ENCODE results near the gene FOXF2. TPM values are rescaled to one million over a fixed set of nuclear protein-coding genes. Genes with fewer than 3 reads are reported as not detected.
"Not testable (repeated sequence)": the region's sequence is repeated elsewhere in the genome, so short reads cannot be mapped to it uniquely, and the experiment has no call there.

Gene FOXF2
- polyA plus RNA-seq, 1 donor from 2014 or later, result not detected

GRCh38 chr6:1367771-1368170 lies 21.6 kb upstream of the FOXF2 start:
- Mint-ChIP-seq H3K4me3 (no peak overlapping the region), H3K27me3 (peaks cover 32% of the 10 kb centered on the region), H3K36me3 (peaks cover 1% of the 10 kb centered on the region), H3K27ac (no peak overlapping the region), H3K4me1 (peaks cover 0 to 2% (median 0%) of the 10 kb centered on the region in 3 donors), H3K9me3 (peaks cover 0 to 11% (median 0%) of the 10 kb centered on the region in 3 donors)

- peaks cover 0 to 11% (median 2%) of the 10 kb centered on the region in 3 donors for H3K9me3 Mint-ChIP-seq
Measured at GRCh38 chr6:1368940-1369339, 20.4 kb upstream of the FOXF2 start.

GRCh38 chr6:1369695-1370094 lies 19.7 kb upstream of the FOXF2 start:
- H3K4me1 Mint-ChIP-seq, H3K36me3 Mint-ChIP-seq, H3K4me3 Mint-ChIP-seq, H3K27ac Mint-ChIP-seq: not testable (repeated sequence)
- H3K27me3 Mint-ChIP-seq, result peaks cover 38% of the 10 kb centered on the region
- peaks cover 0 to 11% (median 2%) of the 10 kb centered on the region in 3 donors for H3K9me3 Mint-ChIP-seq

More at GRCh38 chr6:1368940-1369339, 20.4 kb upstream of the FOXF2 start:
- Mint-ChIP-seq H3K4me3 (no peak overlapping the region), H3K36me3 (peaks cover 1% of the 10 kb centered on the region), H3K4me1 (peaks cover 0 to 2% (median 0%) of the 10 kb centered on the region in 3 donors), H3K27me3 (peaks cover 39% of the 10 kb centered on the region), H3K27ac (no peak overlapping the region)

GRCh38 chr6:1371933-1372332 lies 17.4 kb upstream of the FOXF2 start:
- Mint-ChIP-seq H3K36me3 (peaks cover 1% of the 10 kb centered on the region), H3K9me3 (peaks cover 0 to 12% (median 2%) of the 10 kb centered on the region in 3 donors), H3K27me3 (peaks cover 48% of the 10 kb centered on the region), H3K27ac (no peak overlapping the region), H3K4me3 (no peak overlapping the region), H3K4me1 (no peaks in the 10 kb centered on the region)

GRCh38 chr6:1372690-1373089 lies 16.7 kb upstream of the FOXF2 start:
- Mint-ChIP-seq H3K27ac (no peak overlapping the region), H3K4me3 (no peak overlapping the region), H3K27me3 (peaks cover 53% of the 10 kb centered on the region), H3K4me1 (no peaks in the 10 kb centered on the region), H3K9me3 (peaks cover 0 to 14% (median 2%) of the 10 kb centered on the region in 3 donors), H3K36me3 (peaks cover 1% of the 10 kb centered on the region)

GRCh38 chr6:1376653-1377052 lies 12.7 kb upstream of the FOXF2 start:
- Mint-ChIP-seq H3K36me3 (peaks cover 1% of the 10 kb centered on the region), H3K27ac (peak overlapping the region in 1 of 3 donors; percentile 82), H3K9me3 (peaks cover 0 to 9% (median 2%) of the 10 kb centered on the region in 3 donors), H3K4me3 (no peak overlapping the region), H3K27me3 (peaks cover 71% of the 10 kb centered on the region), H3K4me1 (peaks cover 12 to 16% (median 16%) of the 10 kb centered on the region in 3 donors)

GRCh38 chr6:1377526-1377925 lies 11.8 kb upstream of the FOXF2 start:
- peaks cover 12 to 16% (median 16%) of the 10 kb centered on the region in 3 donors for H3K4me1 Mint-ChIP-seq
- peaks cover 64% of the 10 kb centered on the region for H3K27me3 Mint-ChIP-seq
- peaks cover 0 to 9% (median 2%) of the 10 kb centered on the region in 3 donors for H3K9me3 Mint-ChIP-seq
- peak overlapping the region in 2 of 3 donors; percentile 44 to 90 for H3K27ac Mint-ChIP-seq
- H3K4me3 Mint-ChIP-seq, result peak overlapping the region in 2 of 4 donors; percentile 47 to 75
- H3K36me3 Mint-ChIP-seq, result no peaks in the 10 kb centered on the region

- H3K36me3 Mint-ChIP-seq, result no peaks in the 10 kb centered on the region
- peak overlapping the region; percentile 44 to 90 (median 81) for H3K27ac Mint-ChIP-seq
- H3K4me3 Mint-ChIP-seq, result peak overlapping the region in 3 of 4 donors; percentile 25 to 82 (median 39)
- H3K4me1 Mint-ChIP-seq, result peaks cover 12 to 16% (median 16%) of the 10 kb centered on the region in 3 donors
- peaks cover 64% of the 10 kb centered on the region for H3K27me3 Mint-ChIP-seq
- H3K9me3 Mint-ChIP-seq, result peaks cover 0 to 9% (median 2%) of the 10 kb centered on the region in 3 donors
Measured at GRCh38 chr6:1378065-1379016, 11.0 kb upstream of the FOXF2 start.

- peak overlapping the region; percentile 25 to 83 (median 67) for H3K4me3 Mint-ChIP-seq
- peak overlapping the region; percentile 67 to 81 (median 81) for H3K27ac Mint-ChIP-seq
- peaks cover 0 to 9% (median 0%) of the 10 kb centered on the region in 3 donors for H3K9me3 Mint-ChIP-seq
- H3K27me3 Mint-ChIP-seq, result peaks cover 59% of the 10 kb centered on the region
- H3K36me3 Mint-ChIP-seq, result no peaks in the 10 kb centered on the region
- peaks cover 12 to 16% (median 16%) of the 10 kb centered on the region in 3 donors for H3K4me1 Mint-ChIP-seq
Measured at GRCh38 chr6:1379017-1379787, 10.2 kb upstream of the FOXF2 start.

GRCh38 chr6:1379788-1380147 lies 9.6 kb upstream of the FOXF2 start:
- Mint-ChIP-seq H3K9me3 (peaks cover 0 to 9% (median 0%) of the 10 kb centered on the region in 3 donors), H3K27ac (peak overlapping the region; percentile 67 to 81 (median 73)), H3K4me3 (peak overlapping the region; percentile 12 to 83 (median 67)), H3K27me3 (peaks cover 61% of the 10 kb centered on the region), H3K4me1 (peaks cover 12 to 16% (median 16%) of the 10 kb centered on the region in 3 donors), H3K36me3 (no peaks in the 10 kb centered on the region)

GRCh38 chr6:1380625-1381427 lies 8.6 kb upstream of the FOXF2 start:
- no peaks in the 10 kb centered on the region for H3K36me3 Mint-ChIP-seq
- H3K4me1 Mint-ChIP-seq, result peaks cover 15 to 22% (median 16%) of the 10 kb centered on the region in 3 donors
- peak overlapping the region; percentile 34 to 85 (median 66) for H3K4me3 Mint-ChIP-seq
- H3K27me3 Mint-ChIP-seq, result peaks cover 68% of the 10 kb centered on the region
- peak overlapping the region; percentile 8 to 81 (median 67) for H3K27ac Mint-ChIP-seq
- H3K9me3 Mint-ChIP-seq, result peaks cover 0 to 9% (median 0%) of the 10 kb centered on the region in 3 donors

- Mint-ChIP-seq H3K9me3 (peaks cover 0 to 8% (median 0%) of the 10 kb centered on the region in 3 donors), H3K4me3 (peak overlapping the region; percentile 34 to 85 (median 66)), H3K27ac (peak overlapping the region in 2 of 3 donors; percentile 67 to 81), H3K27me3 (peaks cover 68% of the 10 kb centered on the region), H3K4me1 (peaks cover 15 to 29% (median 16%) of the 10 kb centered on the region in 3 donors), H3K36me3 (no peaks in the 10 kb centered on the region)
Measured at GRCh38 chr6:1381481-1382330, 7.7 kb upstream of the FOXF2 start.

- peak overlapping the region in 1 of 3 donors; percentile 23 for H3K27ac Mint-ChIP-seq
- peaks cover 69% of the 10 kb centered on the region for H3K27me3 Mint-ChIP-seq
- no peaks in the 10 kb centered on the region for H3K36me3 Mint-ChIP-seq
- H3K4me3 Mint-ChIP-seq, result peak overlapping the region in 2 of 4 donors; percentile 22 to 71
- peaks cover 0 to 8% (median 0%) of the 10 kb centered on the region in 3 donors for H3K9me3 Mint-ChIP-seq
- peaks cover 15 to 30% (median 16%) of the 10 kb centered on the region in 3 donors for H3K4me1 Mint-ChIP-seq
Measured at GRCh38 chr6:1382331-1382882, 7.0 kb upstream of the FOXF2 start.
